Body of pancreas (tissue), 4 donors: ENCODE measurements around the gene BACH1.

Source experiments
- POLR2A ChIP-seq, 3 donors: fragments of 450-650 bp; IDR thresholded peaks; one replicate each; pipeline ENCODE4 v1.6.1; 2016; ENCODE audit warnings: antibody characterized with exemption in 3 of 3, mild to moderate bottlenecking in 2 of 3
- TF ChIP-seq, protein P1 (sequence below), 7 experiments: fragments of 450-650 bp in 4 of 7; fragments of 200-600 bp in 3 of 7; sonication (generic) in 3 of 7; IDR thresholded peaks; one replicate each; pipeline ENCODE4 v1.5.1; 2016 to 2019; ENCODE audit warnings: antibody characterized with exemption in 7 of 7

DNA sequence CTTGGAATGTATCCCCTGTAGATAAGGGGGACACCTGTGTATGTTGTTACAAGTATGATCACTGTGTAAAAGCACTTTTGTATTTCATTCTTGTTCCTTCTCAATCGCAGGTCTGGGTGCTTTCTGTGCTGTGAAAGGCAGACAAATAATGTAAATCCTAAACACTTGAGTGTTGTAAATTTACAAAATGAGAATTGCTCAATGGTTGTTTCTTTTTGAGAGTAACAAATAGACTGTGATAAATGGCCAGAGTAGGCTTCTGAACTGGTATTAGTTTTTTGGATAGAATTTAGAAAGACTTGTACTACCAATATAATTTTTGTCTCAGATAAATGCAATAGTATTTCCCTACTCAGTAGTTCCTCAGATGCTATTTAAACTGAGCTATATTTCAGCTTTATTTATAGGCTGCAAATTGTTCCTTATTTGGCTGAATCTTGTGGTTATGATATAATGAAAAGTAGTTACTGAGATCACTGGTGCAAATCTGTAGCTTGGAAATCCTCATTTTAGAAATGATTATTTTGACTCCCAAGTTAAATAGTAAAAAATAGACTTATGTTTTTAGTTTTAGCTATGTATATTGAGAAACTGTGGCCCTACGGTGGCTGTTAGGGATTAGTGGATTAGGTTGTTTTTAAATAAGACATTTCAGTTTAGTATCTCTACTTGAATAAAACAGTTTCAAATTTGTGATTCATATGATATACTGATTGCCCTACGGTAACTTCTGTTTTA lies 9.2 kb downstream of the BACH1 start:
- no peak for TF ChIP-seq POLR2A (IDR thresholded peaks at IDR 0.05)
- TF ChIP-seq, protein P1, sequence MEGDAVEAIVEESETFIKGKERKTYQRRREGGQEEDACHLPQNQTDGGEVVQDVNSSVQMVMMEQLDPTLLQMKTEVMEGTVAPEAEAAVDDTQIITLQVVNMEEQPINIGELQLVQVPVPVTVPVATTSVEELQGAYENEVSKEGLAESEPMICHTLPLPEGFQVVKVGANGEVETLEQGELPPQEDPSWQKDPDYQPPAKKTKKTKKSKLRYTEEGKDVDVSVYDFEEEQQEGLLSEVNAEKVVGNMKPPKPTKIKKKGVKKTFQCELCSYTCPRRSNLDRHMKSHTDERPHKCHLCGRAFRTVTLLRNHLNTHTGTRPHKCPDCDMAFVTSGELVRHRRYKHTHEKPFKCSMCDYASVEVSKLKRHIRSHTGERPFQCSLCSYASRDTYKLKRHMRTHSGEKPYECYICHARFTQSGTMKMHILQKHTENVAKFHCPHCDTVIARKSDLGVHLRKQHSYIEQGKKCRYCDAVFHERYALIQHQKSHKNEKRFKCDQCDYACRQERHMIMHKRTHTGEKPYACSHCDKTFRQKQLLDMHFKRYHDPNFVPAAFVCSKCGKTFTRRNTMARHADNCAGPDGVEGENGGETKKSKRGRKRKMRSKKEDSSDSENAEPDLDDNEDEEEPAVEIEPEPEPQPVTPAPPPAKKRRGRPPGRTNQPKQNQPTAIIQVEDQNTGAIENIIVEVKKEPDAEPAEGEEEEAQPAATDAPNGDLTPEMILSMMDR (IDR thresholded peaks at IDR 0.05), result no peak
